ENCODE measurements around the gene C19orf38.

Gene C19orf38

DNA sequence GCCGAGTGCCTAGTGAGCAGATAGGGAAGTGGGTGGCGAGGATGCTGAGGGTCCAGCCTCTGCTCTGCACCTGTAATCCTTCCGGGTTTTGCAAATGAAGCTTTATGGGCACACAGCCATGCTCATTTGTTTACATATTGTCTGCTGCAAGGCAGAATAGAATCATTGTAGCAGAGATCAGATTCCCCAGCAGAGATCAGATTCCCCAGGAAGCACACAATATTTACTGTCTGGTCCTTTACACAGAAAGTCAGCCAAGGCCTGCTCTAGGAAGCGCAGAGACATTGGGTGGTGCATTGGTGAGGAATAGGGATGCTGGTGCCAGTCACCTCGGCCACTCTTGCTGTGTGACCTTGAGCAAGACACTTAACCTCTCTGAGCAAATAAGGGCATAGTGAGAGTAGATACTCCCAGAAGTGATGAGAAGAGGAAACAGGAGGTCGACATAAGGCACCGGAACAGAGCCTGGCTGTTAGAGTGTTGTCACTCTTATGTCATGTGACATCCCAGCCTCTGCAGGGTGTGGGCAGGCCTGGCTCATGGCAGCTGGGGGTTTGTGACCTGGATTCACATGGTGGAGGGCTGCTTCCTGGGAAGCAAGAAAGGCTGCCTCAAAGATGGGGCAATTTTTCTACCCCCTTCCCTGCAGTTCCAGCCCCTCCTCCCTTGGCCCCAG lies 48.8 kb downstream of the C19orf38 start:
- Histone ChIP-seq H3K9ac (ENCODE audit: low read length) (no peak overlapping the region), H3K23ac (ENCODE audit: low read length in 2 of 2) (no peak overlapping the region), H2BK15ac (ENCODE audit: low read depth, poor library complexity, severe bottlenecking) (no peak overlapping the region), H3K4ac (ENCODE audit: low read depth in 1 of 2, low read length in 2 of 2) (peak overlapping the region in 1 of 2 experiments; percentile 77), H3K9me3 (ENCODE audit: control insufficient read depth, low read length) (no peaks in the 10 kb centered on the region), H3K18ac (ENCODE audit: low read depth in 1 of 2, low read length in 2 of 2) (peak overlapping the region in 1 of 2 experiments; percentile 37), H3K4me2 (ENCODE audit: low read length, poor library complexity, severe bottlenecking) (no peak overlapping the region), H3K4me3 (ENCODE audit: insufficient read depth in 1 of 2, low read depth in 1 of 2, low read length in 2 of 2) (no peak overlapping the region), H3K79me1 (replicated peaks; ENCODE audit: low read length, poor library complexity, severe bottlenecking) (peaks cover 40% of the 10 kb centered on the region), H2BK120ac (ENCODE audit: low read depth, low read length) (no peak overlapping the region), H3K27ac (ENCODE audit: low read length, poor library complexity, severe bottlenecking) (no peak overlapping the region), H3K14ac (ENCODE audit: low read length in 2 of 2) (peak overlapping the region in 1 of 2 experiments; percentile 56), H2AK5ac (ENCODE audit: low read length, severe bottlenecking) (no peak overlapping the region), H2BK5ac (ENCODE audit: low read depth, low read length, poor library complexity, severe bottlenecking) (no peak overlapping the region), H3K4me1 (ENCODE audit: control insufficient read depth, insufficient read depth, low read depth, low read length) (peaks cover 33% of the 10 kb centered on the region), H3K27me3 (ENCODE audit: control insufficient read depth in 1 of 2, insufficient read depth in 1 of 2, low read length in 2 of 2) (no peaks in the 10 kb centered on the region), H2AFZ (ENCODE audit: low read depth, low read length) (no peak overlapping the region), H4K91ac (ENCODE audit: low read length) (peak overlapping the region; percentile 71), H3K36me3 (ENCODE audit: control insufficient read depth in 1 of 2, insufficient read depth in 2 of 2, low read depth in 1 of 2, low read length in 2 of 2) (peaks cover 0 to 7% of the 10 kb centered on the region in 2 experiments), H2BK12ac (ENCODE audit: low read length in 2 of 2) (peak overlapping the region in 1 of 2 experiments; percentile 34), H4K8ac (ENCODE audit: low read length) (peak overlapping the region; percentile 56)
- WGBS = 74% methylated on average over 7 of the region's 7 CpGs
- peak; percentile 36 for DNase-seq

DNA sequence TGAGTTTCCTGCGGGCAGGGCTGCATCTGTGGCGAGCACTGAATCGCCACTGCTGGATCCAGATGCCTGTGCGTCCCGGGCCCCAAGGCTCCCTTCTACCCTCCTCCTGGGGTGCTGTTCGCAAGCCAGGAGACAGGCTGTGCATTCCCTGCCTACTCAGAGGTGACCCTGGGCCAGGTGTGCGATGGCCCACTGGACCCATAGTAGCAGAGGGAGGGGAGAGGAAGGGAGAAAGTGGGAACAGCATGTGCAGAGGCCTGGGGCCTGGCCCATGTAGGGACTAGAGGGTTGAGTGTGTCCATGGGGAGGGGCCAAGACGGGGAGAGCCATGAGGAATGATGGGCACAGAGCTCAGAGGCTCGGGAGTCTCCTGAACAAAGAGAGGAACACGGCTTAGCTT lies 50.4 kb downstream of the C19orf38 start:
- Histone ChIP-seq H3K4ac (ENCODE audit: low read depth in 1 of 2, low read length in 2 of 2) (no peak overlapping the region), H2BK120ac (ENCODE audit: low read depth, low read length) (no peak overlapping the region), H2BK15ac (ENCODE audit: low read depth, poor library complexity, severe bottlenecking) (no peak overlapping the region), H3K9me3 (ENCODE audit: control insufficient read depth, low read length) (no peaks in the 10 kb centered on the region), H3K4me1 (ENCODE audit: control insufficient read depth, insufficient read depth, low read depth, low read length) (peaks cover 31% of the 10 kb centered on the region), H2BK5ac (ENCODE audit: low read depth, low read length, poor library complexity, severe bottlenecking) (no peak overlapping the region), H4K8ac (ENCODE audit: low read length) (no peak overlapping the region), H3K27me3 (ENCODE audit: control insufficient read depth in 1 of 2, insufficient read depth in 1 of 2, low read length in 2 of 2) (no peaks in the 10 kb centered on the region), H3K9ac (ENCODE audit: low read length) (no peak overlapping the region), H3K36me3 (ENCODE audit: control insufficient read depth in 1 of 2, insufficient read depth in 2 of 2, low read depth in 1 of 2, low read length in 2 of 2) (peaks cover 0 to 5% of the 10 kb centered on the region in 2 experiments), H2AK5ac (ENCODE audit: low read length, severe bottlenecking) (no peak overlapping the region), H2BK12ac (ENCODE audit: low read length in 2 of 2) (no peak overlapping the region), H3K4me2 (ENCODE audit: low read length, poor library complexity, severe bottlenecking) (no peak overlapping the region), H4K91ac (ENCODE audit: low read length) (peak overlapping the region; percentile 52), H3K18ac (ENCODE audit: low read depth in 1 of 2, low read length in 2 of 2) (no peak overlapping the region), H3K27ac (ENCODE audit: low read length, poor library complexity, severe bottlenecking) (no peak overlapping the region), H3K79me1 (replicated peaks; ENCODE audit: low read length, poor library complexity, severe bottlenecking) (peaks cover 37% of the 10 kb centered on the region), H2AFZ (ENCODE audit: low read depth, low read length) (no peak overlapping the region), H3K23ac (ENCODE audit: low read length in 2 of 2) (no peak overlapping the region), H3K14ac (ENCODE audit: low read length in 2 of 2) (no peak overlapping the region), H3K4me3 (ENCODE audit: insufficient read depth in 1 of 2, low read depth in 1 of 2, low read length in 2 of 2) (no peak overlapping the region)
- WGBS = 89% methylated on average over 10 of the region's 10 CpGs
- no peak for DNase-seq

DNA sequence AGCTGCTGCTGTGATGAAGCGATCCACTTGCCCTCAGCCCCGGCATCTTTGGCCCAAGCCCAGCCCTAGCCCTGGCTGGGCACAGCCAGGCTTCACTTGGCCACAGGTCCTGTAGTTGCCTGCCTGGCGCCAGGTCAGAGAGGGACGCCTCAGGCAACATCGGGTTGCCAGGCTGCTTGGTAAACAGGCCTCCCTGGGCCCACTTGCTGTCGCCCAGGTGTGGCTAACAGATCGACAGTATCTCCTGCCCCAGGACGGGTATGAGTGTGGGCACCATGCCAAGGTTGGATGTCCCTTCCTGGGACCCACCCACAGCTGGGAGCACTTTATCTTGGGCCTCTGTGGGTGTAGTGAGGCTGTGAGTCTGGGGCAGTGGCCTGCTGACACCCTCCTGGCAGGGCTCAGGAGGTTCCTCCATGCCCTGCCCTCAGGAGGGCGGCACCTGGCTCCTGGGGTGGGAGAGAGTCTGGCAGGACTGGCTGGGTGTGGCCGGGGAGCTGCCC lies 51.0 kb downstream of the C19orf38 start:
- Histone ChIP-seq H3K4me1 (ENCODE audit: control insufficient read depth, insufficient read depth, low read depth, low read length) (peaks cover 25% of the 10 kb centered on the region), H2BK12ac (ENCODE audit: low read length in 2 of 2) (no peak overlapping the region), H3K4me2 (ENCODE audit: low read length, poor library complexity, severe bottlenecking) (no peak overlapping the region), H2BK120ac (ENCODE audit: low read depth, low read length) (no peak overlapping the region), H4K8ac (ENCODE audit: low read length) (no peak overlapping the region), H4K91ac (ENCODE audit: low read length) (no peak overlapping the region), H3K9me3 (ENCODE audit: control insufficient read depth, low read length) (no peaks in the 10 kb centered on the region), H3K36me3 (ENCODE audit: control insufficient read depth in 1 of 2, insufficient read depth in 2 of 2, low read depth in 1 of 2, low read length in 2 of 2) (peaks cover 0 to 7% of the 10 kb centered on the region in 2 experiments), H3K23ac (ENCODE audit: low read length in 2 of 2) (no peak overlapping the region), H2BK15ac (ENCODE audit: low read depth, poor library complexity, severe bottlenecking) (peak overlapping the region; percentile 21), H3K27ac (ENCODE audit: low read length, poor library complexity, severe bottlenecking) (no peak overlapping the region), H3K79me1 (replicated peaks; ENCODE audit: low read length, poor library complexity, severe bottlenecking) (peaks cover 39% of the 10 kb centered on the region), H3K9ac (ENCODE audit: low read length) (no peak overlapping the region), H3K4ac (ENCODE audit: low read depth in 1 of 2, low read length in 2 of 2) (no peak overlapping the region), H2AK5ac (ENCODE audit: low read length, severe bottlenecking) (no peak overlapping the region), H3K18ac (ENCODE audit: low read depth in 1 of 2, low read length in 2 of 2) (no peak overlapping the region), H3K14ac (ENCODE audit: low read length in 2 of 2) (no peak overlapping the region), H3K27me3 (ENCODE audit: control insufficient read depth in 1 of 2, insufficient read depth in 1 of 2, low read length in 2 of 2) (no peaks in the 10 kb centered on the region), H3K4me3 (ENCODE audit: insufficient read depth in 1 of 2, low read depth in 1 of 2, low read length in 2 of 2) (no peak overlapping the region), H2AFZ (ENCODE audit: low read depth, low read length) (no peak overlapping the region), H2BK5ac (ENCODE audit: low read depth, low read length, poor library complexity, severe bottlenecking) (no peak overlapping the region)
- 94% methylated on average over 10 of the region's 10 CpGs for WGBS
- no peak for DNase-seq

DNA sequence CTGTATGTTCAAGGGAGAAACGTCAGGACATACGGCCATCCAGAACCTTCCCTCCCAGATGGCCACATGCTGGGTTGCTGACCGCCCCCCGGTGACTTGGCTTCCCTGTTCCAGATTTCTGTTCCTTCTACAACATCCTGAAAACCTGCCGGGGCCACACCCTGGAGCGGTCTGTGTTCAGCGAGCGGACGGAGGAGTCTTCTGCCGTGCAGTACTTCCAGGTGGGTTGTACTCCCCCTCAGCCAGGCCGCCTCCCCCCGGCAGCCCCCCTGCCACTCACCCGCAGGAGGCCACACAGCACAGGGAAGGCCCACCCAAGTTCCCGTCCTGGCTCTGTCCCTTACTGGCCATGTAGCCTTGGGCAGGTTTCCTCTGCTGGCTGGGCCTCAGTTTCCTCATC lies 59.7 kb downstream of the C19orf38 start:
- H3K23ac ChIP-seq (ENCODE audit: low read length in 2 of 2) = no peak overlapping the region
- H3K4me3 ChIP-seq (ENCODE audit: insufficient read depth in 1 of 2, low read depth in 1 of 2, low read length in 2 of 2) = no peak overlapping the region
- H3K18ac ChIP-seq (ENCODE audit: low read depth in 1 of 2, low read length in 2 of 2) = no peak overlapping the region
- 96% methylated on average over 14 of the region's 14 CpGs for WGBS
- no peak for DNase-seq
- H3K27me3 ChIP-seq (ENCODE audit: control insufficient read depth in 1 of 2, insufficient read depth in 1 of 2, low read length in 2 of 2) = no peaks in the 10 kb centered on the region
- no peak overlapping the region for H2BK5ac ChIP-seq (ENCODE audit: low read depth, low read length, poor library complexity, severe bottlenecking)
- H3K4me1 ChIP-seq (ENCODE audit: control insufficient read depth, insufficient read depth, low read depth, low read length) = peaks cover 19% of the 10 kb centered on the region
- H2BK120ac ChIP-seq (ENCODE audit: low read depth, low read length) = no peak overlapping the region
- no peak overlapping the region for H3K9ac ChIP-seq (ENCODE audit: low read length)
- H2BK15ac ChIP-seq (ENCODE audit: low read depth, poor library complexity, severe bottlenecking) = no peak overlapping the region
- no peak overlapping the region for H2AFZ ChIP-seq (ENCODE audit: low read depth, low read length)
- peaks cover 50 to 61% of the 10 kb centered on the region in 2 experiments for H3K36me3 ChIP-seq (ENCODE audit: control insufficient read depth in 1 of 2, insufficient read depth in 2 of 2, low read depth in 1 of 2, low read length in 2 of 2)
- H3K4me2 ChIP-seq (ENCODE audit: low read length, poor library complexity, severe bottlenecking) = no peak overlapping the region
- H4K8ac ChIP-seq (ENCODE audit: low read length) = no peak overlapping the region
- no peak overlapping the region for H3K4ac ChIP-seq (ENCODE audit: low read depth in 1 of 2, low read length in 2 of 2)
- no peak overlapping the region for H2AK5ac ChIP-seq (ENCODE audit: low read length, severe bottlenecking)
- no peak overlapping the region for H4K91ac ChIP-seq (ENCODE audit: low read length)
- H3K79me1 ChIP-seq (replicated peaks; ENCODE audit: low read length, poor library complexity, severe bottlenecking) = peaks cover 29% of the 10 kb centered on the region
- no peak overlapping the region for H2BK12ac ChIP-seq (ENCODE audit: low read length in 2 of 2)
- H3K27ac ChIP-seq (ENCODE audit: low read length, poor library complexity, severe bottlenecking) = no peak overlapping the region
- H3K9me3 ChIP-seq (ENCODE audit: control insufficient read depth, low read length) = no peaks in the 10 kb centered on the region
- no peak overlapping the region for H3K14ac ChIP-seq (ENCODE audit: low read length in 2 of 2)

Data from mesenchymal stem cell (in vitro differentiated cells and primary cell).